ENCODE results near the gene CHST7. TPM values are rescaled to one million over a fixed set of nuclear protein-coding genes. Genes with fewer than 3 reads are reported as not detected.

Gene CHST7
- total RNA-seq, 1 experiment from 2014 or later, result 7.7 TPM

DNA sequence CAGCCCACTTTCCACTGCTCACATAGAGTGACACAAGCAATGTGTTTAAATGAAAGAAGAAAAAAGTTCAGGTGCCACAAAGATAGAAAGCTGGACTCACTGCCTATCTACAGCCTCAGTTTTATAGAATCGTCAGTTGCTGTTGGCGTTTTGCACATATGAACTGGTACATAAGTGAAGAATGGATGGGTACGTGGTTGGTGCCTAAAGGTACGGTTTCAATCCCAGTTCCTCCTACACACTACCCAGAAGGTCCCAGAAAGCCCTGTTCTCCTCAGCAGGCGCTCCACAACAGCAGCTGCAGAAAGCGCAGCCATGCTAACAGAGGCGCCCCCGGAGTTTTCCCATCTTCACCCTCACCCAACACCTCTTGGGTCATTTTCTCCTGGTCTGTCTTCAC, 23.6 kb downstream of the CHST7 start:
- peaks cover 5% of the 10 kb centered on the region; the same call in 1 of the 2 replicates for H3K79me2 ChIP-seq (ENCODE audit: insufficient read depth, low read length)
- no TSS peak for BruUV-seq (replicated peaks)
- H3K9me3 ChIP-seq (ENCODE audit: control insufficient read depth in 1 of 2, insufficient read depth in 1 of 2, low read depth in 1 of 2, low read length in 2 of 2), result no peaks in the 10 kb centered on the region
- H4K20me1 ChIP-seq (ENCODE audit: insufficient read depth), result no peaks in the 10 kb centered on the region
- no peak overlapping the region for H3K4me3 ChIP-seq (replicated peaks in 1 of 2; ENCODE audit: low read depth in 1 of 2, low read length in 2 of 2)
- POLR2A ChIA-PET, result no interaction called here
- RAD21 ChIA-PET (ENCODE audit: low non-redundant PET in 1 of 2, low total read pairs in 2 of 2, uncharacterized antibody in 2 of 2, unreplicated experiment in 2 of 2), result no interaction called here
- no peaks in the 10 kb centered on the region for H3K9me2 ChIP-seq (ENCODE audit: insufficient read depth)
- intact Hi-C loops (cut with micrococcal nuclease), result no loop called here
- H3K4me2 ChIP-seq (ENCODE audit: low read length), result no peak overlapping the region
- CTCF ChIA-PET, result no interaction called here
- no peak overlapping the region for H2AFZ ChIP-seq (ENCODE audit: low read depth, low read length, poor library complexity, severe bottlenecking)
- ATAC-seq (no peak), DNase-seq (ENCODE audit: low read depth, low spot score) (no peak)
- H3K9ac ChIP-seq (ENCODE audit: low read length), result no peak overlapping the region
- H3K27me3 ChIP-seq (ENCODE audit: insufficient read depth, low read length), result no peaks in the 10 kb centered on the region
- TF ChIP-seq, protein P1, sequence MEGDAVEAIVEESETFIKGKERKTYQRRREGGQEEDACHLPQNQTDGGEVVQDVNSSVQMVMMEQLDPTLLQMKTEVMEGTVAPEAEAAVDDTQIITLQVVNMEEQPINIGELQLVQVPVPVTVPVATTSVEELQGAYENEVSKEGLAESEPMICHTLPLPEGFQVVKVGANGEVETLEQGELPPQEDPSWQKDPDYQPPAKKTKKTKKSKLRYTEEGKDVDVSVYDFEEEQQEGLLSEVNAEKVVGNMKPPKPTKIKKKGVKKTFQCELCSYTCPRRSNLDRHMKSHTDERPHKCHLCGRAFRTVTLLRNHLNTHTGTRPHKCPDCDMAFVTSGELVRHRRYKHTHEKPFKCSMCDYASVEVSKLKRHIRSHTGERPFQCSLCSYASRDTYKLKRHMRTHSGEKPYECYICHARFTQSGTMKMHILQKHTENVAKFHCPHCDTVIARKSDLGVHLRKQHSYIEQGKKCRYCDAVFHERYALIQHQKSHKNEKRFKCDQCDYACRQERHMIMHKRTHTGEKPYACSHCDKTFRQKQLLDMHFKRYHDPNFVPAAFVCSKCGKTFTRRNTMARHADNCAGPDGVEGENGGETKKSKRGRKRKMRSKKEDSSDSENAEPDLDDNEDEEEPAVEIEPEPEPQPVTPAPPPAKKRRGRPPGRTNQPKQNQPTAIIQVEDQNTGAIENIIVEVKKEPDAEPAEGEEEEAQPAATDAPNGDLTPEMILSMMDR (IDR thresholded peaks at IDR 0.05 in 2 of 3, conservative IDR thresholded peaks at IDR 0.05 in 1 of 3; ENCODE audit: borderline replicate concordance in 1 of 3, insufficient read depth in 1 of 3, low read depth in 2 of 3, low read length in 2 of 3), result no peak
- TF ChIP-seq TCF7L2 (IDR thresholded peaks at IDR 0.05; ENCODE audit: borderline replicate concordance, extremely low read depth, insufficient read depth, insufficient read length) (no peak), EZH2phosphoT487 (IDR thresholded peaks at IDR 0.05; ENCODE audit: borderline replicate concordance) (no peak), SIN3A (IDR thresholded peaks at IDR 0.05; ENCODE audit: low read depth) (no peak), SRF (IDR thresholded peaks at IDR 0.05; ENCODE audit: low read depth) (no peak), ZNF274 (IDR thresholded peaks at IDR 0.05; ENCODE audit: low read depth, low read length) (no peak), YY1 (IDR thresholded peaks at IDR 0.05; ENCODE audit: extremely low read depth, insufficient replicate concordance, low read depth, low read length) (no peak), FOSL1 (IDR thresholded peaks at IDR 0.05; ENCODE audit: low read depth) (no peak), JUND (IDR thresholded peaks at IDR 0.05) (no peak), ZFX (IDR thresholded peaks at IDR 0.05) (no peak), ELF1 (IDR thresholded peaks at IDR 0.05; ENCODE audit: borderline replicate concordance, low read depth) (no peak)
- TF ChIP-seq, protein P2, sequence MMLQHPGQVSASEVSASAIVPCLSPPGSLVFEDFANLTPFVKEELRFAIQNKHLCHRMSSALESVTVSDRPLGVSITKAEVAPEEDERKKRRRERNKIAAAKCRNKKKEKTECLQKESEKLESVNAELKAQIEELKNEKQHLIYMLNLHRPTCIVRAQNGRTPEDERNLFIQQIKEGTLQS (IDR thresholded peaks at IDR 0.05), result no peak
- TF ChIP-seq, protein P3, sequence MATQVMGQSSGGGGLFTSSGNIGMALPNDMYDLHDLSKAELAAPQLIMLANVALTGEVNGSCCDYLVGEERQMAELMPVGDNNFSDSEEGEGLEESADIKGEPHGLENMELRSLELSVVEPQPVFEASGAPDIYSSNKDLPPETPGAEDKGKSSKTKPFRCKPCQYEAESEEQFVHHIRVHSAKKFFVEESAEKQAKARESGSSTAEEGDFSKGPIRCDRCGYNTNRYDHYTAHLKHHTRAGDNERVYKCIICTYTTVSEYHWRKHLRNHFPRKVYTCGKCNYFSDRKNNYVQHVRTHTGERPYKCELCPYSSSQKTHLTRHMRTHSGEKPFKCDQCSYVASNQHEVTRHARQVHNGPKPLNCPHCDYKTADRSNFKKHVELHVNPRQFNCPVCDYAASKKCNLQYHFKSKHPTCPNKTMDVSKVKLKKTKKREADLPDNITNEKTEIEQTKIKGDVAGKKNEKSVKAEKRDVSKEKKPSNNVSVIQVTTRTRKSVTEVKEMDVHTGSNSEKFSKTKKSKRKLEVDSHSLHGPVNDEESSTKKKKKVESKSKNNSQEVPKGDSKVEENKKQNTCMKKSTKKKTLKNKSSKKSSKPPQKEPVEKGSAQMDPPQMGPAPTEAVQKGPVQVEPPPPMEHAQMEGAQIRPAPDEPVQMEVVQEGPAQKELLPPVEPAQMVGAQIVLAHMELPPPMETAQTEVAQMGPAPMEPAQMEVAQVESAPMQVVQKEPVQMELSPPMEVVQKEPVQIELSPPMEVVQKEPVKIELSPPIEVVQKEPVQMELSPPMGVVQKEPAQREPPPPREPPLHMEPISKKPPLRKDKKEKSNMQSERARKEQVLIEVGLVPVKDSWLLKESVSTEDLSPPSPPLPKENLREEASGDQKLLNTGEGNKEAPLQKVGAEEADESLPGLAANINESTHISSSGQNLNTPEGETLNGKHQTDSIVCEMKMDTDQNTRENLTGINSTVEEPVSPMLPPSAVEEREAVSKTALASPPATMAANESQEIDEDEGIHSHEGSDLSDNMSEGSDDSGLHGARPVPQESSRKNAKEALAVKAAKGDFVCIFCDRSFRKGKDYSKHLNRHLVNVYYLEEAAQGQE (IDR thresholded peaks at IDR 0.05; ENCODE audit: low read depth), result no peak
- H3K36me3 ChIP-seq (ENCODE audit: control insufficient read depth in 1 of 2, insufficient read depth in 2 of 2, low read length in 2 of 2), result no peaks in the 10 kb centered on the region
- H3K4me1 ChIP-seq (ENCODE audit: control insufficient read depth in 1 of 2, insufficient read depth in 2 of 2, low read length in 2 of 2), result no peaks in the 10 kb centered on the region
- no peak overlapping the region for H3K27ac ChIP-seq (ENCODE audit: low read depth, low read length)

All from HCT116 (cell line).